IMR-90 (cell line): ENCODE results near the gene OPCML. TPM values are rescaled to one million over a fixed set of nuclear protein-coding genes. Genes with fewer than 3 reads are reported as not detected.

Experiments used
- ATAC-seq: fragments of 200-7000 bp; cut with Tn5 transposase; 2 replicates; pipeline ENCODE4 v1.9.1; 2020; ENCODE audit warnings: low read depth, mild to moderate bottlenecking, moderate library complexity
- BruUV-seq: library from RNA; stranded (reverse); fragments of 400-500 nt; replicated peaks from 2 replicates; lab custom pipeline; 2021; lab: Mats Ljungman, UMichigan
- CTCF ChIA-PET: fragments of 300-600 bp; formaldehyde crosslinking; extraction: SDS; loops from one replicate; lab custom pipeline; 2021; ENCODE audit warnings: antibody characterized with exemption; lab: Yijun Ruan, JAX
- POLR2A ChIA-PET: fragments of 300-600 bp; sonication (Branson Sonifier 250); formaldehyde crosslinking; loops from one replicate; lab custom pipeline; 2022; ENCODE audit warnings: antibody characterized with exemption; ENCODE audit not compliant: unreplicated experiment; lab: Charles Lee
- DNase-seq: peaks from one replicate; pipeline ENCODE4 v3.0.0; 2013
- H2AFZ ChIP-seq: replicated peaks from 2 replicates; pipeline ENCODE3; 2013; ENCODE audit warnings: low read length, mild to moderate bottlenecking; ENCODE audit not compliant: poor library complexity
- H2AK5ac ChIP-seq: 2 replicates; pipeline ENCODE4 v1.6.1; 2013; ENCODE audit warnings: low read depth, low read length, inconsistent platforms
- H2AK9ac ChIP-seq: replicated peaks from 2 replicates; pipeline ENCODE3; 2013; ENCODE audit warnings: mild to moderate bottlenecking, low read depth, low read length, moderate library complexity; ENCODE audit not compliant: poor library complexity
- H2BK120ac ChIP-seq: 2 replicates; pipeline ENCODE4 v1.6.1; 2013; ENCODE audit warnings: low read depth, low read length, inconsistent platforms
- H2BK15ac ChIP-seq: 3 replicates; pipeline ENCODE4 v1.6.1; 2013; ENCODE audit warnings: low read depth, low read length, inconsistent platforms
- H2BK20ac ChIP-seq: 2 replicates; pipeline ENCODE4 v1.6.1; 2013; ENCODE audit warnings: low read depth, mild to moderate bottlenecking, inconsistent platforms, low read length, moderate library complexity
- H2BK5ac ChIP-seq: 2 replicates; pipeline ENCODE4 v1.6.1; 2013; ENCODE audit warnings: mild to moderate bottlenecking, low read depth, low read length, inconsistent platforms; ENCODE audit not compliant: poor library complexity, severe bottlenecking
- H3K14ac ChIP-seq: replicated peaks from 2 replicates; pipeline ENCODE4 v1.6.1; 2013; ENCODE audit warnings: low read depth, low read length, inconsistent platforms
- H3K18ac ChIP-seq: 2 replicates; pipeline ENCODE4 v1.6.1; 2013; ENCODE audit warnings: low read depth, low read length, control low read depth
- H3K23ac ChIP-seq: 2 replicates; pipeline ENCODE4 v1.6.1; 2013; ENCODE audit warnings: low read depth, low read length, inconsistent platforms
- H3K27ac ChIP-seq: 2 replicates; pipeline ENCODE4 v1.5.1; 2013; ENCODE audit warnings: mild to moderate bottlenecking, control low read depth, low read length; ENCODE audit not compliant: insufficient read depth
- H3K27me3 ChIP-seq: 2 replicates; pipeline ENCODE4 v1.6.1; 2013; ENCODE audit warnings: low read length; ENCODE audit not compliant: control insufficient read depth, insufficient read depth
- H3K36me3 ChIP-seq: 2 replicates; pipeline ENCODE4 v1.6.1; 2013; ENCODE audit warnings: low read length, mixed read lengths; ENCODE audit not compliant: control insufficient read depth, insufficient read depth
- H3K4ac ChIP-seq: 2 replicates; pipeline ENCODE4 v1.6.1; 2013; ENCODE audit warnings: low read depth, low read length, inconsistent platforms
- H3K4me1 ChIP-seq: 2 replicates; pipeline ENCODE4 v1.6.1; 2013; ENCODE audit warnings: low read length, mixed read lengths; ENCODE audit not compliant: control insufficient read depth, insufficient read depth
- H3K4me2 ChIP-seq: 2 replicates; pipeline ENCODE4 v1.6.1; 2013; ENCODE audit warnings: low read depth, mild to moderate bottlenecking, control low read depth, low read length, moderate library complexity
- H3K4me3 ChIP-seq: 2 replicates; pipeline ENCODE4 v1.5.1; 2013; ENCODE audit warnings: low read depth, mild to moderate bottlenecking, control low read depth, low read length, moderate library complexity; ENCODE audit not compliant: insufficient read depth
- H3K56ac ChIP-seq: 2 replicates; pipeline ENCODE4 v1.6.1; 2013; ENCODE audit warnings: low read length, inconsistent platforms; ENCODE audit not compliant: insufficient read depth; ENCODE audit errors: extremely low read depth
- H3K79me1 ChIP-seq, 2 experiments: 2 replicates each; pipeline ENCODE4 v1.6.1; 2013; ENCODE audit warnings: low read length in 2 of 2, inconsistent platforms in 1 of 2, low read depth in 1 of 2
- H3K9ac ChIP-seq: 2 replicates; pipeline ENCODE4 v1.6.1; 2013; ENCODE audit warnings: low read depth, low read length, control low read depth
- H3K9me1 ChIP-seq: 2 replicates; pipeline ENCODE4 v1.6.1; 2013; ENCODE audit warnings: low read length, inconsistent platforms; ENCODE audit not compliant: insufficient read depth
- H3K9me3 ChIP-seq: 2 replicates; pipeline ENCODE4 v1.6.1; 2013; ENCODE audit warnings: low read length; ENCODE audit not compliant: control insufficient read depth, insufficient read depth
- H4K20me1 ChIP-seq: 2 replicates; pipeline ENCODE4 v1.6.1; 2013; ENCODE audit warnings: low read length, inconsistent platforms; ENCODE audit not compliant: insufficient read depth
- H4K5ac ChIP-seq: 2 replicates; pipeline ENCODE4 v1.6.1; 2013; ENCODE audit warnings: mild to moderate bottlenecking, low read depth, low read length, control low read depth
- H4K8ac ChIP-seq, 2 experiments: 2 replicates each; pipeline ENCODE4 v1.6.1; 2013; ENCODE audit warnings: low read depth in 2 of 2, low read length in 2 of 2, control low read depth in 1 of 2, inconsistent platforms in 1 of 2
- H4K91ac ChIP-seq: 2 replicates; pipeline ENCODE4 v1.6.1; 2013; ENCODE audit warnings: low read depth, low read length, inconsistent platforms; ENCODE audit not compliant: insufficient read depth
- BHLHE40 ChIP-seq: fragments of 150-350 bp; IDR thresholded peaks from 2 replicates; pipeline ENCODE4 v1.6.1; 2016; ENCODE audit warnings: mild to moderate bottlenecking, low read depth, low read length
- CHD1 ChIP-seq: IDR thresholded peaks from 2 replicates; pipeline ENCODE4 v1.6.1; 2012; ENCODE audit warnings: low read depth, low read length, improper control_type of control experiment
- FOS ChIP-seq: fragments of 150-350 bp; IDR thresholded peaks from 2 replicates; pipeline ENCODE4 v1.6.1; 2016; ENCODE audit warnings: low read depth, low read length
- MAFK ChIP-seq: IDR thresholded peaks from 2 replicates; pipeline ENCODE4 v1.6.1; 2012; ENCODE audit warnings: low read depth, low read length, improper control_type of control experiment
- MXI1 ChIP-seq: IDR thresholded peaks from 2 replicates; pipeline ENCODE4 v1.6.1; 2012; ENCODE audit warnings: low read depth, mild to moderate bottlenecking, low read length, moderate library complexity, borderline replicate concordance
- NFE2L2 ChIP-seq: fragments of 150-350 bp; IDR thresholded peaks from 2 replicates; pipeline ENCODE4 v1.6.1; 2016; ENCODE audit warnings: low read depth, mild to moderate bottlenecking, low read length
- POLR2A ChIP-seq: IDR thresholded peaks from 2 replicates; pipeline ENCODE4 v1.6.1; 2012; ENCODE audit warnings: mild to moderate bottlenecking, low read depth, low read length
- RAD21 ChIP-seq: IDR thresholded peaks from 2 replicates; pipeline ENCODE4 v1.6.1; 2012; ENCODE audit warnings: low read length, improper control_type of control experiment
- SMC3 ChIP-seq: fragments of 150-350 bp; IDR thresholded peaks from 2 replicates; pipeline ENCODE4 v1.6.1; 2016; ENCODE audit warnings: low read depth, mild to moderate bottlenecking, antibody characterized with exemption, low read length, moderate library complexity
- WGBS, 2 experiments: methylation state at CpG; one replicate each; pipeline versions ENCODE4 v1.1.5 to v1.1.7; 2013; ENCODE audit warnings: missing lambda C conversion rate in 2 of 2; ENCODE audit not compliant: insufficient read length in 1 of 2; ENCODE audit errors: extremely low coverage in 2 of 2; 5-methylcytosine and 5-hydroxymethylcytosine counted together
- dilution Hi-C: fragments of 300-500 bp; cut with HindIII; formaldehyde crosslinking; loops from one replicate; pipeline ENCODE4 v1.14.3; 2018; ENCODE audit warnings: low sequenced_read_pairs; ENCODE audit not compliant: unreplicated experiment
- in situ Hi-C: fragments of 300-500 bp; cut with MboI; formaldehyde crosslinking; loops from 3 replicates; pipeline ENCODE4 v1.14.3; 2019; ENCODE audit warnings: low sequenced_read_pairs, inconsistent platforms, mixed read lengths
- intact Hi-C: fragments of 100-400 bp; cut with micrococcal nuclease; formaldehyde crosslinking; loops from 2 replicates; pipeline ENCODE4 v1.10.0; 2022
- polyA plus RNA-seq, 3 experiments: library from polyadenylated mRNA; depleted of rRNA; stranded (reverse); fragments of >200 nt; gene quantifications; 2 replicates each; pipeline ENCODE4 v1.2.3, GENCODE V29; 2012; ENCODE audit warnings: low replicate concordance in 1 of 3
- total RNA-seq: library from RNA; depleted of rRNA; stranded (reverse); fragments of >200 nt; gene quantifications from 2 replicates; pipeline ENCODE4 v1.2.3, GENCODE V29; 2012
- TF ChIP-seq, protein P1 (sequence below): fragments of 150-350 bp; IDR thresholded peaks from 2 replicates; pipeline ENCODE4 v1.6.1; 2016; ENCODE audit warnings: low read depth, mild to moderate bottlenecking, low read length, moderate library complexity, borderline replicate concordance
- TF ChIP-seq, protein P2 (sequence below): fragments of 150-350 bp; IDR thresholded peaks from 2 replicates; pipeline ENCODE4 v1.6.1; 2017; ENCODE audit warnings: mild to moderate bottlenecking, antibody characterized with exemption, low read length, low read depth
- TF ChIP-seq, protein P3 (sequence below): conservative IDR thresholded peaks from 2 replicates; pipeline ENCODE4 v1.5.1; 2012; ENCODE audit warnings: mild to moderate bottlenecking, low read depth, low read length, improper control_type of control experiment

The OPCML gene
- total and polyA plus RNA-seq, 2 of the 4 experiments (the other 2 are of a cell fraction), result under 0.01 to 2.6 TPM

DNA sequence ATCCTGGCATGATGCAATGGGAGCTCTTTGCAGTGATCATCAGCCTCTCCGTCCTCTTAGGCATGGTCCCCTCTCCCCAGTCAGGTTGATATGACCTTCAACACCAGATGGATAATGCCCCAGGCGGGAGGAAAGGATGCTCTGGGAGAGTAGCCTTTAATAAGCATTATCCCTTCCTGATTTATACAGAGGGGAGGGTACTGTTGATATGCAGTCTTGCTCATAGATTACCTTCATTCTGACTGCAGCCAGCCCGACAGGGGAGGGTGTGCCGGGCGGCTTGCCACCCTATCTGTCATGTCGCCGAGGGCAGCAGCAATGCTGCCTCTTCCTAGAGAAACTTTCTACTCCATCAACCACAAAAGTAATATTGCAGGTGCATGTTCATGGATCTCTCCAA is 497.4 kb downstream of the OPCML start:
- Histone ChIP-seq H3K27ac (no peak overlapping the region), H3K9me3 (no peaks in the 10 kb centered on the region)
- ATAC-seq, result no peak

More for the DNA sequence above, 497.4 kb downstream of the OPCML start:
- ChIA-PET POLR2A (no interaction called here), CTCF (no interaction called here)
- no CpG with 5 or more reads among the region's 7 CpGs for WGBS, 2 experiments
- no peak for DNase-seq
- Histone ChIP-seq H2BK5ac (no peak overlapping the region), H3K4me2 (no peak overlapping the region), H3K27me3 (no peaks in the 10 kb centered on the region), H2BK15ac (no peak overlapping the region), H4K91ac (no peak overlapping the region), H3K23ac (no peak overlapping the region), H2BK120ac (no peak overlapping the region), H3K18ac (no peak overlapping the region), H3K9ac (no peak overlapping the region), H3K14ac (no peak overlapping the region), H2AFZ (no peak overlapping the region), H4K8ac (no peak overlapping the region), H3K4ac (no peak overlapping the region), H4K20me1 (no peaks in the 10 kb centered on the region), H2AK9ac (no peak overlapping the region), H3K79me1 (no peaks in the 10 kb centered on the region), H3K9me1 (no peaks in the 10 kb centered on the region), H2BK20ac (no peak overlapping the region), H2AK5ac (no peak overlapping the region), H4K5ac (no peak overlapping the region), H3K4me3 (no peak overlapping the region), H3K36me3 (no peaks in the 10 kb centered on the region), H3K4me1 (no peaks in the 10 kb centered on the region), H3K56ac (no peak overlapping the region)
- dilution Hi-C loops (no loop called here), intact Hi-C loops (no loop called here), in situ Hi-C loops (no loop called here)
- BruUV-seq, result no TSS peak
- no peak for TF ChIP-seq BHLHE40
- TF ChIP-seq, protein P1, sequence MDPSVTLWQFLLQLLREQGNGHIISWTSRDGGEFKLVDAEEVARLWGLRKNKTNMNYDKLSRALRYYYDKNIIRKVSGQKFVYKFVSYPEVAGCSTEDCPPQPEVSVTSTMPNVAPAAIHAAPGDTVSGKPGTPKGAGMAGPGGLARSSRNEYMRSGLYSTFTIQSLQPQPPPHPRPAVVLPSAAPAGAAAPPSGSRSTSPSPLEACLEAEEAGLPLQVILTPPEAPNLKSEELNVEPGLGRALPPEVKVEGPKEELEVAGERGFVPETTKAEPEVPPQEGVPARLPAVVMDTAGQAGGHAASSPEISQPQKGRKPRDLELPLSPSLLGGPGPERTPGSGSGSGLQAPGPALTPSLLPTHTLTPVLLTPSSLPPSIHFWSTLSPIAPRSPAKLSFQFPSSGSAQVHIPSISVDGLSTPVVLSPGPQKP, result no peak
- no peak for TF ChIP-seq SMC3
- TF ChIP-seq RAD21, result no peak
- TF ChIP-seq NFE2L2, result no peak
- TF ChIP-seq MAFK, result no peak
- no peak for TF ChIP-seq MXI1
- no peak for TF ChIP-seq CHD1
- TF ChIP-seq, protein P2, sequence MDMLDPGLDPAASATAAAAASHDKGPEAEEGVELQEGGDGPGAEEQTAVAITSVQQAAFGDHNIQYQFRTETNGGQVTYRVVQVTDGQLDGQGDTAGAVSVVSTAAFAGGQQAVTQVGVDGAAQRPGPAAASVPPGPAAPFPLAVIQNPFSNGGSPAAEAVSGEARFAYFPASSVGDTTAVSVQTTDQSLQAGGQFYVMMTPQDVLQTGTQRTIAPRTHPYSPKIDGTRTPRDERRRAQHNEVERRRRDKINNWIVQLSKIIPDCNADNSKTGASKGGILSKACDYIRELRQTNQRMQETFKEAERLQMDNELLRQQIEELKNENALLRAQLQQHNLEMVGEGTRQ, result no peak
- no peak for TF ChIP-seq FOS
- TF ChIP-seq, protein P3, sequence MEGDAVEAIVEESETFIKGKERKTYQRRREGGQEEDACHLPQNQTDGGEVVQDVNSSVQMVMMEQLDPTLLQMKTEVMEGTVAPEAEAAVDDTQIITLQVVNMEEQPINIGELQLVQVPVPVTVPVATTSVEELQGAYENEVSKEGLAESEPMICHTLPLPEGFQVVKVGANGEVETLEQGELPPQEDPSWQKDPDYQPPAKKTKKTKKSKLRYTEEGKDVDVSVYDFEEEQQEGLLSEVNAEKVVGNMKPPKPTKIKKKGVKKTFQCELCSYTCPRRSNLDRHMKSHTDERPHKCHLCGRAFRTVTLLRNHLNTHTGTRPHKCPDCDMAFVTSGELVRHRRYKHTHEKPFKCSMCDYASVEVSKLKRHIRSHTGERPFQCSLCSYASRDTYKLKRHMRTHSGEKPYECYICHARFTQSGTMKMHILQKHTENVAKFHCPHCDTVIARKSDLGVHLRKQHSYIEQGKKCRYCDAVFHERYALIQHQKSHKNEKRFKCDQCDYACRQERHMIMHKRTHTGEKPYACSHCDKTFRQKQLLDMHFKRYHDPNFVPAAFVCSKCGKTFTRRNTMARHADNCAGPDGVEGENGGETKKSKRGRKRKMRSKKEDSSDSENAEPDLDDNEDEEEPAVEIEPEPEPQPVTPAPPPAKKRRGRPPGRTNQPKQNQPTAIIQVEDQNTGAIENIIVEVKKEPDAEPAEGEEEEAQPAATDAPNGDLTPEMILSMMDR, result no peak
- no peak for TF ChIP-seq POLR2A
